GM18502 (cell line): Measurements from ENCODE around the gene CCS.
"Not testable (repeated sequence)": the region's sequence is repeated elsewhere in the genome, so short reads cannot be mapped to it uniquely, and the experiment has no call there.

Experiments
- ATAC-seq: cut with Tn5 transposase; IDR thresholded peaks from one replicate; pipeline ENCODE4 v1.9.1; 2021; ENCODE audit warnings: mild to moderate bottlenecking; ENCODE audit not compliant: unreplicated experiment, poor library complexity

Gene CCS

DNA sequence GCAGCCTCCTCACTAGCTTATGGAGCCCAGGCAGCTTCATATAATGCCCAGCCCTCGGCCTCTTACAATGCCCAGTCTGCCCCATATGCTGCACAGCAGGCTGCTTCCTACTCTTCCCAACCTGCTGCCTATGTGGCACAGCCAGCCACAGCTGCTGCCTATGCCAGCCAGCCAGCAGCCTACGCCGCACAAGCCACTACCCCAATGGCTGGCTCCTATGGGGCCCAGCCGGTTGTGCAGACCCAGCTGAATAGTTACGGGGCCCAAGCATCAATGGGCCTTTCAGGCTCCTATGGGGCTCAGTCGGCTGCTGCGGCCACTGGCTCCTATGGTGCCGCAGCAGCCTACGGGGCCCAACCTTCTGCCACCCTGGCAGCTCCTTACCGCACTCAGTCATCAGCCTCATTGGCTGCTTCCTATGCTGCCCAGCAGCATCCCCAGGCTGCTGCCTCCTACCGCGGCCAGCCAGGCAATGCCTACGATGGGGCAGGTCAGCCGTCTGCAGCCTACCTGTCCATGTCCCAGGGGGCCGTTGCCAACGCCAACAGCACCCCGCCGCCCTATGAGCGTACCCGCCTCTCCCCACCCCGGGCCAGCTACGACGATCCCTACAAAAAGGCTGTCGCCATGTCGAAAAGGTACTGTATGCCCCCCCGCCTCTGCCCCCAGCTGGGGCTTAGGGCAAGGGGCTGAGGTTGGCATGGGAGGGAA lies 32.2 kb downstream of the CCS start:
- no peak for ATAC-seq

DNA sequence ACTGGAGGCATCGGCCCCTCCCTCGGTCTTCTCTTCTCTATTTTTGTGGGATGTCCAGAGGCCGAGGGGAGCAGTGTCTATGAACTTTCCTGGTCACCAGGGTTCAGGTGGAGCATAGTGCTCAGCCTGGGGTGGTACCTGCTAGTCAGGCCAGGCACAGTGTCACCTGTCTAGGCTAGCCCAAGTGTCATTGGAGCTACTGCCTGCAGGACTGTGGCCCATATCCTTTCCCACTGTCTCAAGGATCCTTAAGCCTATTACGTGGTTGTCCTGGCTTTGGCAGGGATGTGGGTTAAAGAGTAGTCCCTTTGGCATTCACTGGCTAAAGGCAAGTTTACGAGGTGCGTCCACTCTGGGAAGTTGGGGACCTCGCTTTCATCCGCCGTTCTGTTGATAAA lies 32.8 kb downstream of the CCS start:
- ATAC-seq: no peak

GRCh38 chr11:66626382-66626781 lies 33.4 kb downstream of the CCS start:
- ATAC-seq: no peak

GRCh38 chr11:66626926-66627325 lies 33.9 kb downstream of the CCS start:
- no peak for ATAC-seq

DNA sequence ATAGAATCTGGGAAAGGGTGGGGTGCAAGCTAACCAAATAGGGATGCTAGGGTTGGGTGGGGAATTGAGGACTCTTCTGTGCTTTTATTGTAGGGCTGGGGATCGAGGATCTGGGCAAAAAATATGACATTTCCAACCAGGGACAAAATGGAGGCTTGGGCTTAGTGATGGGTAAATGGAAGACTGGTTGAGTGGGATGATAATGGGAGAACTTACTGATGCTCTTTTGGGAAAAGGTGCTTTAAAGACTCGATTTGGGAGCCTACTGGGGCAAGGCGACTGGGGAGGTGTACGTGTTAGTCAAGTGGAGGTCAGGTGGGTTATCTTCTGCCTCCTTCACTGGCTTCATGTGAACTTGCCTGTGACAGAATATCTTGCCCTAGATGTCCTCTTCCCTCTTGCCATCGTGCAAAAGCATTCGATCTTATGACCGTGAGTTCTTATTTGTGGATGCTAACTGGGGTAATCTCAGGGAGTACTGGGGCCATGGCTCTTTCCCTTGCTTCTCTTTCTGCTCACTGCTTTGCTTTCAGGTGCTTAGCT lies 35.1 kb downstream of the CCS start:
- ATAC-seq: no peak

- no peak for ATAC-seq
Measured at GRCh38 chr11:66629356-66629755, 36.4 kb downstream of the CCS start.

DNA sequence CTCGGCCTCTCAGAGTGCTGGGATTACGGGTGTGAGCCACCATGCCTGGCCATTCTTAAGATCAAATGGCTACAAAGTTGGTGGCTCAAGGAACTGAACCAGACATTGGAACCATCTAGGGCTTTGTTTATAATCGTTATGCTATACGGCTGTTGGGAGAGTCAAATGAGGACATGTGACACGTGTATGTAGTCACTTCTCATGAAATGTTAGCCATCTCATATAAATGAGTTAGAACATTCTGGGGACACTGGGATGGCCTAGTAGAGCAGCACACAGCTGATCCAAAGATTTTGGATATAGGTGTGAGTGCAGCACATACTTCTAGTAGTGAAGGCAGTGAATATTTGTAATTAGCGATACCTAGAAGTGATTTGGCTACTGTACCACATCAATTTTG lies 38.9 kb downstream of the CCS start:
- no peak for ATAC-seq

GRCh38 chr11:66632952-66633351 lies 40.0 kb downstream of the CCS start:
- no peak for ATAC-seq

DNA sequence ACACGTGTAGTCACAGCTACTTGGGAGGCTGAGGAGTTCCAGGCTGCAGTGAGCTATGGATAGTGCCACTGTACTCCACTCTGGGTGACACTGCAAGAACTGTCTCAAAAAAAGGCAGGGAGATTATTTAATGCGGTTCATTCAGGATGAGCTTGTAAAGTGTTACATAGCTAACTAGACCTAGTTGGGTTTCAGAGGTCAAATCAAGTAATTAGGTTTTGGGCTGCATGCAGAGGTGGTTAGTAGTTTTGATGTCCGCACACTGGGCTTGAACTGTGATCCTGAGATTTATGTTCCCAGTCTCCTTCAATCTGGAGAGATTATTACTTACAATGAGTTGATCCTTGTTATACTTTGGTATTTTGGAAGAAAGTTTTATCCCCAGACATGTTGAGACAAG lies 43.4 kb downstream of the CCS start:
- ATAC-seq: no peak

DNA sequence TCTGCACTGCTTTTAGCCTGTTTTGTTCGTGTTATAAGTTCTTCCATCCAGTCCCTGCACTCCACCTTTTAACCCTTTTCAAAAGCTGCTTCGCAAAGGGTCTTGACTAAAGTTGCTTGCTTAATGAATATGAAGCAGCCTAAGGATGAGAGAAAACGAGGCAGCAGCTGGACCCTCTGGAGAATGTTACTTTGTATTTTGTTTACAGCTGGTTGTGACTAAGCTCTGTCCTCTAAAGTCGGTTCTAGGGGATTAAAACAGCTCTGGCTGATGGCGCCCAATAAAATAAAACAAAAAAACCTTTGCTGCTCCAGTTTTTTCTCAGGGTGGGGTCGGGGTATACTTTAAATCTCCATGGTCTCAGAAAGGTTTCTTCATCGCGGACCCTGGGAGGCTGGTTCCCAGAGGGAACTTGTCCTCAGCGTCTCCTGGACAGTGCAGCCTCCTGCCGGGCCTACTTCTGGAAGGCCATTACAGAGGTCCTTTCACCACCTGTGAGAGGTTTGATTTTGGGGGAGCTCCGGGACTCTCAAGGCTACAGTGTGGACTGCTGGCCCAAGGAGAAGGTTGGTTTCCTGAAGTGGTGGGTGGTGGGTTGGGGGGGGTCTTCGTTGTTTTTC lies 44.7 kb downstream of the CCS start:
- no peak for ATAC-seq

- peak; percentile 95 for ATAC-seq
Measured at GRCh38 chr11:66638177-66639065, 45.4 kb downstream of the CCS start, which contains the start of gene RBM4. RBM4 (plus strand) TSS chr11:66638703; CDS start chr11:66639712, 1,009 bp downstream.

DNA sequence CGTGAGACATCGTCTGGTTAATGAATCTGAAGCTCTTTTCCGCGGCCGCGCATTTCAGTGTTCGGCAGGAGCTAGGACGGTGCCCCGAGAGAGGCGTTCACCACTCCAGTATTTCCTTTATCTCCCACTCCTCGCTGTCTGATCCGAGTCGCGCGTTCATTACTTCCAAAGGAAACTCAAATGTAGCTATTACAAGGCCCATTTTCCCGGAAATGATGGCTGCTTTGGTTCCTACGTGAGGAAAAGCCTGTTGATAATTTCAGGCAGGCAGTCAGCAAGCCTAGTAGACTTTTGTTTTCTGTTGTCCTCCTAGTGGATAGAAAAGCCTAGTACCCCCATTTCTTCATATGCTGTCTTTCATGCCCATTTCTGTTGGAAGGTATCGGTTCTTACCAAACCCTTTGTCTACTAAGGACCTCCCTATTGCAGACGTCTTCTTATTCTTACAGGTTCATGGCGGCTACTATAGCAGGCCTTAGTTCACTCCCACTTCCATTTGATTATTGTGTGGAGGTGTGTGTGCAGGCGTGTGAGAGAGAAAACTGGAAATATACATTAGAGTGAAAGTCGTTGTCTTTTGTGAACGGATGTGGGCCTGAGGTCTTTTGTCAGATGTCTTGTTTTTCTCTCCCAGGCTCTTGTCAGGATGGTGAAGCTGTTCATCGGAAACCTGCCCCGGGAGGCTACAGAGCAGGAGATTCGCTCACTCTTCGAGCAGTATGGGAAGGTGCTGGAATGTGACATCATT lies 46.3 kb downstream of the CCS start:
- no peak for ATAC-seq

DNA sequence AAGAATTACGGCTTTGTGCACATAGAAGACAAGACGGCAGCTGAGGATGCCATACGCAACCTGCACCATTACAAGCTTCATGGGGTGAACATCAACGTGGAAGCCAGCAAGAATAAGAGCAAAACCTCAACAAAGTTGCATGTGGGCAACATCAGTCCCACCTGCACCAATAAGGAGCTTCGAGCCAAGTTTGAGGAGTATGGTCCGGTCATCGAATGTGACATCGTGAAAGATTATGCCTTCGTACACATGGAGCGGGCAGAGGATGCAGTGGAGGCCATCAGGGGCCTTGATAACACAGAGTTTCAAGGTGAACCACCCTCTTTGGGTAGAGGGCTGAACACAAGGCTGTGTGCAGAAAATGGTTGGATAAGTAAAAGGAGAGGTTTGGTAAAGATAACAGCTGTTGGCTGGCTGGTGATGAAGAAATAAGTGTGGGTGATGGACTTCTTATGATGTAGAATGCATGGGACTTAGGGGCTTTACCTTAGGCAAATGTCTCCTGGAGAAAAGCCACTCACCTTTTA lies 46.9 kb downstream of the CCS start:
- not testable (repeated sequence) for ATAC-seq

DNA sequence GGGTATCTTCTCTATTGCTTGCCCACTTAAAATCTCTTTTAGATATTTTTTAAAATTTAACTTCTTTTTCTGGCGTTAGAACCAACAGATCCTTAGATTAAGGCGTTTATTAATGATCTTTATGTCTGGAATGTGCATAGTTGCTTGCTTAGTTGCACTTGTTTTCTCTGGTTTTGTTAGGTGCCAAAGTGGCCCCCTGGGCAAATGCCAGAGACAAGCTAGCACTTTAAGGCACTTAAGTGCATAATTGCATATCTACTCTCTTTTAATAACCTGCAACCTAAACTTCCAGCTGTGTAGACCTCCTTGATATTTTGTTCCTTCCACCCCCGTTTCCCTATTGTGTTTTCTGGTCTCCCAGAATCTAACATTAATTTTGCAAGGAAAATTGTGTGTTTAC lies 48.8 kb downstream of the CCS start:
- ATAC-seq: no peak

GRCh38 chr11:66643745-66644437 lies 50.9 kb downstream of the CCS start:
- no peak for ATAC-seq

DNA sequence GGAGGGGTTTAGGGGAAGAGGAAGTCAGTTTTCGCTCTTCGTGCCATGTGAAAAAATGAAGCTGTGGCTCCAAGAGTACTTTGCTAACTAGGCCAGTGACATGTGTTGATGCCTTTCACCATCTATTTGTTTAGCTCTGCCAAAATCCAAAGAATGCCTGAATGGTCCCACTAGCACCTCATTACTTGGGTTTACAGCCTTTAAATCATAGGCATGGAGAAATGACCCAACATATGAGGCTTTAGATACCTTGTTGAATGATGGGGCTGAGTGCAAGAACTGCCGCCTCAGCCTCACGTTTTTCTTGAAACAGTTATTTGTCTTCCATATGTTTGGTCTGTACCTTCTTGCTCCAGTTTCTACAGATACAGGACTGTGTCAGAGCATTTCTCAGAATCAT lies 53.8 kb downstream of the CCS start:
- ATAC-seq: no peak

DNA sequence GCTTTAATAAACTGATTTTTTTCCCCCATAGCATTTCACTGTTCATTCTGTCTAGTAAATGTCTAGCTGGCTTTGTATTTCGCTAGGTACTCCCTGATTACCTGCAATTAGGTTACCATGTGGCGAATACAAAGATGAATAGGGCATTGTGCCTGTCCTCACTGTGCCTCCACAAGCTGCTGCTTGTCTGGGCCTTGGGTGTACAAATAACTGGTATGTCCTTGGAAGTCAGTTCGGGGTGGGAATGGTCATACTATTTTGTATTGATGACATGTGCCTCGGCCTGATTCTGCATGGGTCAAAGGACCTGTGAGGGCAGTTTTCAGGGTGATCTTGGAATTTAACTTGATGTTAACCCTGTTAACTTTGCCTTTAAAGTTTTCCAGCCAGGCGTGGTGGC lies 56.9 kb downstream of the CCS start:
- no peak for ATAC-seq

- ATAC-seq: no peak
Measured at GRCh38 chr11:66651016-66651415, 58.0 kb downstream of the CCS start.

- no peak for ATAC-seq
Measured at GRCh38 chr11:66652651-66653050, 59.7 kb downstream of the CCS start.
